ENCODE measurements around the gene HOXA7. TPM values are rescaled to one million over a fixed set of nuclear protein-coding genes. Genes with fewer than 3 reads are reported as not detected.

HOXA7 gene
- total and polyA plus RNA-seq, 4 donors, result 1.0 to 2.2 (median 1.4) TPM

DNA sequence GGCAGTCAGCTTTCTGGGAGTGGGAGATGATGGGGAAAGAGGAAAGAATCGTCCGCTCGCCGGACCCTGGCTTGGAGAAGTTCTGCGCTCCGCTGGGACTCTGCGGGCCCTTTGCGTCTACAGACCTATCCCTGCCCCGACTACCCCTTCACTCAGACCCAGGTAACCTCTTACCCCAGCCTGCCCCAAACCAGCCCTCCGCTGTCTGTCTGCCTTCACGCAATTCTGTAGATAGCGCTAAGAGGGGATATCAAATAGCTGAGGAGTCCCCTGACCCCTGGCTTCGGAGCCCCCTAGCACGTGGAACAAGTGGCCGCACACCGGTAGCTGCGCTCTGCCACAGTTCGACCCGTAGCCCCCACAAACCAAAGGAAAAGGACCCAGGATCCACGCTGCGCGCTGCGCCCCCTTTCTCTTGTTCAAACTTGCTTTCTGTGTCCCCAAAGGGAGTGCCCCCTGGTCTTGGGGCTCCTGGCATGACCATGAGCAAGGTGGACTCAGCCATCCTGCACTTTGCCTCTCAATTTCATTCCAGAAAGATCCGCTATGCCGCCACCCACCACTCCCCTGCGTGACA lies 32.9 kb downstream of the HOXA7 start:
- Histone ChIP-seq H3K27me3 (ENCODE audit: control insufficient read depth in 3 of 3, insufficient read depth in 3 of 3, low read length in 2 of 3) (peaks cover 0 to 77% (median 2%) of the 10 kb centered on the region in 3 donors), H3K4me1 (ENCODE audit: control insufficient read depth in 5 of 5, insufficient read depth in 5 of 5, low read length in 5 of 5) (peaks cover 0 to 93% (median 3%) of the 10 kb centered on the region in 5 donors), H3K9me3 (ENCODE audit: control insufficient read depth in 4 of 4, insufficient read depth in 3 of 4, low read length in 3 of 4) (peaks cover 0 to 2% (median 0%) of the 10 kb centered on the region in 4 donors), H3K4me3 (peak overlapping the region; percentile 18), H3K36me3 (ENCODE audit: control insufficient read depth in 4 of 4, insufficient read depth in 4 of 4, low read length in 4 of 4) (peaks cover 0 to 17% (median 1%) of the 10 kb centered on the region in 4 donors), H3K9ac (ENCODE audit: insufficient read depth in 1 of 2, low read length in 2 of 2) (peak overlapping the region; percentile 73 to 83), H3K27ac (ENCODE audit: low read depth in 1 of 2, low read length in 1 of 2) (peak overlapping the region in 1 of 2 donors; percentile 95)
- ATAC-seq (ENCODE audit: insufficient read depth, low FRiP score) (no peak), DNase-seq (no peak)
- 45 to 65% methylated on average over 26 of the region's 26 CpGs for WGBS, 2 donors
- TF ChIP-seq, protein P1, sequence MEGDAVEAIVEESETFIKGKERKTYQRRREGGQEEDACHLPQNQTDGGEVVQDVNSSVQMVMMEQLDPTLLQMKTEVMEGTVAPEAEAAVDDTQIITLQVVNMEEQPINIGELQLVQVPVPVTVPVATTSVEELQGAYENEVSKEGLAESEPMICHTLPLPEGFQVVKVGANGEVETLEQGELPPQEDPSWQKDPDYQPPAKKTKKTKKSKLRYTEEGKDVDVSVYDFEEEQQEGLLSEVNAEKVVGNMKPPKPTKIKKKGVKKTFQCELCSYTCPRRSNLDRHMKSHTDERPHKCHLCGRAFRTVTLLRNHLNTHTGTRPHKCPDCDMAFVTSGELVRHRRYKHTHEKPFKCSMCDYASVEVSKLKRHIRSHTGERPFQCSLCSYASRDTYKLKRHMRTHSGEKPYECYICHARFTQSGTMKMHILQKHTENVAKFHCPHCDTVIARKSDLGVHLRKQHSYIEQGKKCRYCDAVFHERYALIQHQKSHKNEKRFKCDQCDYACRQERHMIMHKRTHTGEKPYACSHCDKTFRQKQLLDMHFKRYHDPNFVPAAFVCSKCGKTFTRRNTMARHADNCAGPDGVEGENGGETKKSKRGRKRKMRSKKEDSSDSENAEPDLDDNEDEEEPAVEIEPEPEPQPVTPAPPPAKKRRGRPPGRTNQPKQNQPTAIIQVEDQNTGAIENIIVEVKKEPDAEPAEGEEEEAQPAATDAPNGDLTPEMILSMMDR (IDR thresholded peaks at IDR 0.05; ENCODE audit: control extremely low read depth, extremely low read depth), result no peak

DNA sequence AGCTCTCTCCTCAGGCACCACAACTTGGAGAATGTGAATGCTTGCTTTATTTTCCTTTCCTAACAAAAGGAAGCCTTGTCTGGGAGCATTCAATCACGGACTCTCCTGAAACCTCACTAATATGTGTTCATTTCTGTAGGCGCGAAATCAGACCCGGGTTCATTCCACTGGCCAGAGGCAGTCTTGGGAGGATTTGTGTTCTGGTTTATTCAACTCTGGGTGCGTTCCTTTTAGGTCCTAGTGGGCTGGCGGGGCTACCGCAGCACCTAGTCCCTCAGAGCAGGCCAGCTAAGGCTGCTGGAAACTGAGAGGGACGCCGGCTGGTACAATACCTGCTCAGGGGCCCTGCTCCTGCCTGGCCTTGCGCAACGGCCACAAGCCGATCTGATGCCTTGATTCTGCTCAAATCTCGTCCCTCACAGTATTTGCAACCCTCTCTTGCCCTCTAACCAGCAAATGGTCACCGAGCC lies 33.4 kb downstream of the HOXA7 start:
- Histone ChIP-seq H3K4me1 (ENCODE audit: control insufficient read depth in 5 of 5, insufficient read depth in 5 of 5, low read length in 5 of 5) (peaks cover 0 to 93% (median 3%) of the 10 kb centered on the region in 5 donors), H3K9me3 (ENCODE audit: control insufficient read depth in 4 of 4, insufficient read depth in 3 of 4, low read length in 3 of 4) (peaks cover 0 to 2% (median 0%) of the 10 kb centered on the region in 4 donors), H3K36me3 (ENCODE audit: control insufficient read depth in 4 of 4, insufficient read depth in 4 of 4, low read length in 4 of 4) (peaks cover 0 to 22% (median 1%) of the 10 kb centered on the region in 4 donors), H3K27ac (ENCODE audit: low read depth in 1 of 2, low read length in 1 of 2) (peak overlapping the region in 1 of 2 donors; percentile 95), H3K4me3 (peak overlapping the region; percentile 18), H3K9ac (ENCODE audit: insufficient read depth in 1 of 2, low read length in 2 of 2) (peak overlapping the region; percentile 73 to 83), H3K27me3 (ENCODE audit: control insufficient read depth in 3 of 3, insufficient read depth in 3 of 3, low read length in 2 of 3) (peaks cover 0 to 74% (median 2%) of the 10 kb centered on the region in 3 donors)
- DNase-seq (peak in 2 of 3 donors; percentile 48 to 70), ATAC-seq (ENCODE audit: insufficient read depth, low FRiP score) (no peak)
- WGBS, 2 donors, result 28 to 48% methylated on average over 14 of the region's 14 CpGs
- TF ChIP-seq, protein P1 (IDR thresholded peaks at IDR 0.05; ENCODE audit: control extremely low read depth, extremely low read depth), result no peak

DNA sequence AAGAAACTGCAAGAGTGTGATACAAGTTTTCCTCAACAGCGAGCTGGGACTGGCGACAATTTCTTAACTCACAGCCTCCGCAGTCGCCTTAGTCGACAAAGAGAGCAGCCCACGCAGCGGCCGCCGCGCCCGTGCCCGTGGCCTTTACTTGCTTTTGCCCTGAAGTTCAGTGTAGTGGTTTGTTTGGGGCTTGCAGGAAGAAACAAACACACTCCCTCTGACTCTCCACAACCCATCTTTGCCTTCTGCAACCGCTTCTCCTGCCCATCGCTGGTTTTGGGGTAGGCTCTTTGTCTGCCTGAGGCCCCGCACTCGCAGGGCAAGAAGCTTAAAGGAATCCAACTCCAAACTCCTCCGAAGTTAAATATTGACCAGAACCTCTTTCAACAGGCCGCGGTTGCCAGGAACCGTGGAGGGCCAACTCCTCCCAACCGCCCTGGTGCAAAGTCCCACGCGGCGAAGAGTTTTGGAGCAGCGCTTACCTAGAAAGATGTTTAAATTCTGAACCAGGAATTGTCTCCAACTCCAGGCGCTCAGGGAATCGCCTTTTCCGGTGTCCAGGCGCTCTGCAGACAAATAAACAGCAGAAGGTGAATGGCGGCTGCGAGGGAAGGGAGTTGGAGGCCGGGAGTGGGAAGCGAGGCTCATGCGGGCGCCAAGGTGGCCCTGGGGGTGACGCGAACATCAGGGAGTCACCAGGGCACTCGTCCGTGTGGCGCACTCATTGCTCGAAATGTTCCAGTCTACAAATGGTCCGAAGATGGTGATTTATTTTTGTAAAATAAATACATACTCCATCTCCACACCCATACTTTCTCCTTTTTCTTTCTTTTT lies 34.2 kb downstream of the HOXA7 start:
- WGBS, 2 donors, result 41 to 73% methylated on average over 42 of the region's 42 CpGs
- DNase-seq (peak in 2 of 3 donors; percentile 50 to 65), ATAC-seq (ENCODE audit: insufficient read depth, low FRiP score) (no peak)
- TF ChIP-seq, protein P1 (IDR thresholded peaks at IDR 0.05; ENCODE audit: control extremely low read depth, extremely low read depth), result no peak
- Histone ChIP-seq H3K27ac (ENCODE audit: low read depth in 1 of 2, low read length in 1 of 2) (peak overlapping the region in 1 of 2 donors; percentile 86), H3K4me3 (peak overlapping the region; percentile 15), H3K9ac (ENCODE audit: insufficient read depth in 1 of 2, low read length in 2 of 2) (peak overlapping the region; percentile 73 to 83), H3K27me3 (ENCODE audit: control insufficient read depth in 3 of 3, insufficient read depth in 3 of 3, low read length in 2 of 3) (peaks cover 0 to 70% (median 2%) of the 10 kb centered on the region in 3 donors), H3K9me3 (ENCODE audit: control insufficient read depth in 4 of 4, insufficient read depth in 3 of 4, low read length in 3 of 4) (peaks cover 0 to 2% (median 0%) of the 10 kb centered on the region in 4 donors), H3K4me1 (ENCODE audit: control insufficient read depth in 5 of 5, insufficient read depth in 5 of 5, low read length in 5 of 5) (peaks cover 0 to 90% (median 1%) of the 10 kb centered on the region in 5 donors), H3K36me3 (ENCODE audit: control insufficient read depth in 4 of 4, insufficient read depth in 4 of 4, low read length in 4 of 4) (peaks cover 0 to 28% (median 1%) of the 10 kb centered on the region in 4 donors)
